ENCODE measurements around the gene NEAT1. TPM values are rescaled to one million over a fixed set of nuclear protein-coding genes. Genes with fewer than 3 reads are reported as not detected.

NEAT1 gene
- polyA plus RNA-seq, 1 donor from 2014 or later, result 4.2 TPM

DNA sequence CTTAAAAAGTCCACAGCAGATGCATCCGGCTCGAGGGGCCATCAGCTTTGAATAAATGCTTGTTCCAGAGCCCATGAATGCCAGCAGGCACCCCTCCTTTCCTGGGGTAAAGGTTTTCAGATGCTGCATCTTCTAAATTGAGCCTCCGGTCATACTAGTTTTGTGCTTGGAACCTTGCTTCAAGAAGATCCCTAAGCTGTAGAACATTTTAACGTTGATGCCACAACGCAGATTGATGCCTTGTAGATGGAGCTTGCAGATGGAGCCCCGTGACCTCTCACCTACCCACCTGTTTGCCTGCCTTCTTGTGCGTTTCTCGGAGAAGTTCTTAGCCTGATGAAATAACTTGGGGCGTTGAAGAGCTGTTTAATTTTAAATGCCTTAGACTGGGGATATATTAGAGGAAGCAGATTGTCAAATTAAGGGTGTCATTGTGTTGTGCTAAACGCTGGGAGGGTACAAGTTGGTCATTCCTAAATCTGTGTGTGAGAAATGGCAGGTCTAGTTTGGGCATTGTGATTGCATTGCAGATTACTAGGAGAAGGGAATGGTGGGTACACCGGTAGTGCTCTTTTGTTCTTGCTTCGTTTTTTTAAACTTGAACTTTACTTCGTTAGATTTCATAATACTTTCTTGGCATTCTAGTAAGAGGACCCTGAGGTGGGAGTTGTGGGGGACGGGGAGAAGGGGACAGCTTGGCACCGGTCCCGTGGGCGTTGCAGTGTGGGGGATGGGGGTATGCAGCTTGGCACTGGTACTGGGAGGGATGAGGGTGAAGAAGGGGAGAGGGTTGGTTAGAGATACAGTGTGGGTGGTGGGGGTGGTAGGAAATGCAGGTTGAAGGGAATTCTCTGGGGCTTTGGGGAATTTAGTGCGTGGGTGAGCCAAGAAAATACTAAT lies 1.9 kb downstream of the NEAT1 start:
- no peak overlapping the region for H3K9ac ChIP-seq (ENCODE audit: low read length)
- no peak overlapping the region for H2AFZ ChIP-seq (ENCODE audit: low read depth, low read length)
- H4K20me1 ChIP-seq (ENCODE audit: insufficient read depth), result no peaks in the 10 kb centered on the region
- no peaks in the 10 kb centered on the region for H3F3A ChIP-seq (ENCODE audit: insufficient read depth, low read length, poor library complexity, severe bottlenecking)
- TF ChIP-seq, protein P1, sequence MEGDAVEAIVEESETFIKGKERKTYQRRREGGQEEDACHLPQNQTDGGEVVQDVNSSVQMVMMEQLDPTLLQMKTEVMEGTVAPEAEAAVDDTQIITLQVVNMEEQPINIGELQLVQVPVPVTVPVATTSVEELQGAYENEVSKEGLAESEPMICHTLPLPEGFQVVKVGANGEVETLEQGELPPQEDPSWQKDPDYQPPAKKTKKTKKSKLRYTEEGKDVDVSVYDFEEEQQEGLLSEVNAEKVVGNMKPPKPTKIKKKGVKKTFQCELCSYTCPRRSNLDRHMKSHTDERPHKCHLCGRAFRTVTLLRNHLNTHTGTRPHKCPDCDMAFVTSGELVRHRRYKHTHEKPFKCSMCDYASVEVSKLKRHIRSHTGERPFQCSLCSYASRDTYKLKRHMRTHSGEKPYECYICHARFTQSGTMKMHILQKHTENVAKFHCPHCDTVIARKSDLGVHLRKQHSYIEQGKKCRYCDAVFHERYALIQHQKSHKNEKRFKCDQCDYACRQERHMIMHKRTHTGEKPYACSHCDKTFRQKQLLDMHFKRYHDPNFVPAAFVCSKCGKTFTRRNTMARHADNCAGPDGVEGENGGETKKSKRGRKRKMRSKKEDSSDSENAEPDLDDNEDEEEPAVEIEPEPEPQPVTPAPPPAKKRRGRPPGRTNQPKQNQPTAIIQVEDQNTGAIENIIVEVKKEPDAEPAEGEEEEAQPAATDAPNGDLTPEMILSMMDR (IDR thresholded peaks at IDR 0.05; ENCODE audit: poor library complexity, severe bottlenecking), result no peak
- TF ChIP-seq TAF1 (IDR thresholded peaks at IDR 0.05; ENCODE audit: low read depth) (no peak), SMC3 (conservative IDR thresholded peaks at IDR 0.05; ENCODE audit: poor library complexity) (no peak)
- H3K4me3 ChIP-seq (ENCODE audit: low read length), result peak overlapping the region; percentile 38
- no peaks in the 10 kb centered on the region for H3K27me3 ChIP-seq (ENCODE audit: insufficient read depth, low read depth, low read length)
- H3K9me2 ChIP-seq (ENCODE audit: insufficient read depth, low read length), result no peaks in the 10 kb centered on the region
- no peaks in the 10 kb centered on the region for H3K36me3 ChIP-seq (ENCODE audit: insufficient read depth, low read length)
- H3K79me2 ChIP-seq (replicated peaks; ENCODE audit: insufficient read depth, low read length), result peaks cover 77% of the 10 kb centered on the region
- no peaks in the 10 kb centered on the region for H3K9me3 ChIP-seq (ENCODE audit: low read length)
- H3K27ac ChIP-seq (ENCODE audit: low read length), result no peak overlapping the region
- H3K4me2 ChIP-seq (ENCODE audit: low read length), result no peak overlapping the region

DNA sequence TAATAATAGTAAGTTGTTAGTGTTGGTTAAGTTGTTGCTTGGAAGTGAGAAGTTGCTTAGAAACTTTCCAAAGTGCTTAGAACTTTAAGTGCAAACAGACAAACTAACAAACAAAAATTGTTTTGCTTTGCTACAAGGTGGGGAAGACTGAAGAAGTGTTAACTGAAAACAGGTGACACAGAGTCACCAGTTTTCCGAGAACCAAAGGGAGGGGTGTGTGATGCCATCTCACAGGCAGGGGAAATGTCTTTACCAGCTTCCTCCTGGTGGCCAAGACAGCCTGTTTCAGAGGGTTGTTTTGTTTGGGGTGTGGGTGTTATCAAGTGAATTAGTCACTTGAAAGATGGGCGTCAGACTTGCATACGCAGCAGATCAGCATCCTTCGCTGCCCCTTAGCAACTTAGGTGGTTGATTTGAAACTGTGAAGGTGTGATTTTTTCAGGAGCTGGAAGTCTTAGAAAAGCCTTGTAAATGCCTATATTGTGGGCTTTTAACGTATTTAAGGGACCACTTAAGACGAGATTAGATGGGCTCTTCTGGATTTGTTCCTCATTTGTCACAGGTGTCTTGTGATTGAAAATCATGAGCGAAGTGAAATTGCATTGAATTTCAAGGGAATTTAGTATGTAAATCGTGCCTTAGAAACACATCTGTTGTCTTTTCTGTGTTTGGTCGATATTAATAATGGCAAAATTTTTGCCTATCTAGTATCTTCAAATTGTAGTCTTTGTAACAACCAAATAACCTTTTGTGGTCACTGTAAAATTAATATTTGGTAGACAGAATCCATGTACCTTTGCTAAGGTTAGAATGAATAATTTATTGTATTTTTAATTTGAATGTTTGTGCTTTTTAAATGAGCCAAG lies 2.7 kb downstream of the NEAT1 start:
- H3K4me2 ChIP-seq (ENCODE audit: low read length), result no peak overlapping the region
- TF ChIP-seq POLR2AphosphoS5 (IDR thresholded peaks at IDR 0.05), result no peak
- TF ChIP-seq EZH2 (IDR thresholded peaks at IDR 0.05; ENCODE audit: borderline replicate concordance, insufficient read depth, low read length, poor library complexity, severe bottlenecking), result no peak
- TF ChIP-seq, protein P2, sequence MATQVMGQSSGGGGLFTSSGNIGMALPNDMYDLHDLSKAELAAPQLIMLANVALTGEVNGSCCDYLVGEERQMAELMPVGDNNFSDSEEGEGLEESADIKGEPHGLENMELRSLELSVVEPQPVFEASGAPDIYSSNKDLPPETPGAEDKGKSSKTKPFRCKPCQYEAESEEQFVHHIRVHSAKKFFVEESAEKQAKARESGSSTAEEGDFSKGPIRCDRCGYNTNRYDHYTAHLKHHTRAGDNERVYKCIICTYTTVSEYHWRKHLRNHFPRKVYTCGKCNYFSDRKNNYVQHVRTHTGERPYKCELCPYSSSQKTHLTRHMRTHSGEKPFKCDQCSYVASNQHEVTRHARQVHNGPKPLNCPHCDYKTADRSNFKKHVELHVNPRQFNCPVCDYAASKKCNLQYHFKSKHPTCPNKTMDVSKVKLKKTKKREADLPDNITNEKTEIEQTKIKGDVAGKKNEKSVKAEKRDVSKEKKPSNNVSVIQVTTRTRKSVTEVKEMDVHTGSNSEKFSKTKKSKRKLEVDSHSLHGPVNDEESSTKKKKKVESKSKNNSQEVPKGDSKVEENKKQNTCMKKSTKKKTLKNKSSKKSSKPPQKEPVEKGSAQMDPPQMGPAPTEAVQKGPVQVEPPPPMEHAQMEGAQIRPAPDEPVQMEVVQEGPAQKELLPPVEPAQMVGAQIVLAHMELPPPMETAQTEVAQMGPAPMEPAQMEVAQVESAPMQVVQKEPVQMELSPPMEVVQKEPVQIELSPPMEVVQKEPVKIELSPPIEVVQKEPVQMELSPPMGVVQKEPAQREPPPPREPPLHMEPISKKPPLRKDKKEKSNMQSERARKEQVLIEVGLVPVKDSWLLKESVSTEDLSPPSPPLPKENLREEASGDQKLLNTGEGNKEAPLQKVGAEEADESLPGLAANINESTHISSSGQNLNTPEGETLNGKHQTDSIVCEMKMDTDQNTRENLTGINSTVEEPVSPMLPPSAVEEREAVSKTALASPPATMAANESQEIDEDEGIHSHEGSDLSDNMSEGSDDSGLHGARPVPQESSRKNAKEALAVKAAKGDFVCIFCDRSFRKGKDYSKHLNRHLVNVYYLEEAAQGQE (IDR thresholded peaks at IDR 0.05; ENCODE audit: borderline replicate concordance), result no peak
- no peak for TF ChIP-seq SMC3 (conservative IDR thresholded peaks at IDR 0.05; ENCODE audit: poor library complexity)
- TF ChIP-seq, protein P1 (IDR thresholded peaks at IDR 0.05; ENCODE audit: poor library complexity, severe bottlenecking), result no peak
- no peak for TF ChIP-seq TAF1 (IDR thresholded peaks at IDR 0.05; ENCODE audit: low read depth)
- TF ChIP-seq RAD21 (conservative IDR thresholded peaks at IDR 0.05), result no peak
- no peak for TF ChIP-seq MXI1 (conservative IDR thresholded peaks at IDR 0.05; ENCODE audit: poor library complexity, severe bottlenecking)
- no peak for TF ChIP-seq EP300 (conservative IDR thresholded peaks at IDR 0.05; ENCODE audit: poor library complexity, severe bottlenecking)
- no peaks in the 10 kb centered on the region for H3K27me3 ChIP-seq (ENCODE audit: insufficient read depth, low read depth, low read length)
- H3F3A ChIP-seq (ENCODE audit: insufficient read depth, low read length, poor library complexity, severe bottlenecking), result no peaks in the 10 kb centered on the region
- no peak overlapping the region for H3K27ac ChIP-seq (ENCODE audit: low read length)
- no peaks in the 10 kb centered on the region for H3K9me2 ChIP-seq (ENCODE audit: insufficient read depth, low read length)
- H3K36me3 ChIP-seq (ENCODE audit: insufficient read depth, low read length), result no peaks in the 10 kb centered on the region
- H3K4me3 ChIP-seq (ENCODE audit: low read length), result peak overlapping the region; percentile 38
- H2AFZ ChIP-seq (ENCODE audit: low read depth, low read length), result no peak overlapping the region
- no peaks in the 10 kb centered on the region for H4K20me1 ChIP-seq (ENCODE audit: insufficient read depth)
- peaks cover 73% of the 10 kb centered on the region for H3K79me2 ChIP-seq (replicated peaks; ENCODE audit: insufficient read depth, low read length)
- no peak overlapping the region for H3K9ac ChIP-seq (ENCODE audit: low read length)
- H3K9me3 ChIP-seq (ENCODE audit: low read length), result no peaks in the 10 kb centered on the region

All from neural cell (in vitro differentiated cells).